HG03469 (cell line): ENCODE results near the gene CEP170B.
"Not testable (repeated sequence)": the region's sequence is repeated elsewhere in the genome, so short reads cannot be mapped to it uniquely, and the experiment has no call there.

Experiments used
- ATAC-seq: cut with Tn5 transposase; IDR thresholded peaks from one replicate; pipeline ENCODE4 v1.9.1; 2021; ENCODE audit warnings: mild to moderate bottlenecking, moderate library complexity, moderate number of reproducible peaks; ENCODE audit not compliant: unreplicated experiment

Gene CEP170B

GRCh38 chr14:104941508-104942365 is 76.7 kb downstream of the CEP170B start:
- no peak for ATAC-seq

- ATAC-seq = no peak
Measured at GRCh38 chr14:104942586-104942985, 77.5 kb downstream of the CEP170B start.

GRCh38 chr14:104943216-104944015 is 78.3 kb downstream of the CEP170B start:
- ATAC-seq = not testable (repeated sequence)

GRCh38 chr14:104944016-104944308 is 78.9 kb downstream of the CEP170B start:
- not testable (repeated sequence) for ATAC-seq

GRCh38 chr14:104944436-104945205 is 79.6 kb downstream of the CEP170B start:
- not testable (repeated sequence) for ATAC-seq

- not testable (repeated sequence) for ATAC-seq
Measured at GRCh38 chr14:104945266-104945665, 80.2 kb downstream of the CEP170B start.
